Stimulated activated naive CD8-positive, alpha-beta T cell treated with anti-CD3 and anti-CD28 coated beads, Interleukin-15, amount 100 ng/mL, for 72 hours (primary cell): ENCODE results near the gene RTN4.
"Not testable (repeated sequence)": the region's sequence is repeated elsewhere in the genome, so short reads cannot be mapped to it uniquely, and the experiment has no call there.

ENCODE experiments used
- ATAC-seq: fragments of 150-1000 bp; cut with Tn5 transposase; 2 replicates; pipeline ENCODE4 v1.10.0; 2021; ENCODE audit warnings: mild to moderate bottlenecking, moderate library complexity
- DNase-seq, 2 donors: peaks; one replicate each; pipeline ENCODE4 v3.0.0; 2021 to 2022
- H3K27ac Mint-ChIP-seq, 2 donors: one replicate each; pipeline ENCODE4 v1.8.0; 2022; ENCODE audit warnings: mild to moderate bottlenecking in 2 of 2, mixed read lengths in 2 of 2, moderate library complexity in 2 of 2
- H3K27me3 Mint-ChIP-seq: one replicate; pipeline ENCODE4 v1.8.0; 2022; ENCODE audit warnings: mixed read lengths
- H3K4me1 Mint-ChIP-seq: one replicate; pipeline ENCODE4 v1.8.0; 2022; ENCODE audit warnings: mild to moderate bottlenecking, mixed read lengths
- H3K4me3 Mint-ChIP-seq, 2 donors: one replicate each; pipeline ENCODE4 v1.8.0; 2022; ENCODE audit warnings: mild to moderate bottlenecking in 2 of 2, mixed read lengths in 2 of 2, moderate library complexity in 1 of 2
- H3K9me3 Mint-ChIP-seq, 2 donors: one replicate each; pipeline ENCODE4 v1.8.0; 2022; ENCODE audit warnings: mixed read lengths in 2 of 2

The RTN4 gene

GRCh38 chr2:55050100-55050994 lies at the start of gene RTN4:
RTN4 (minus strand) TSS chr2:55050451; CDS start chr2:55050300, 151 bp downstream.
- Mint-ChIP-seq H3K9me3 (no peaks in the 10 kb centered on the region), H3K4me1 (peaks cover 51% of the 10 kb centered on the region), H3K4me3 (peak within 1 kb of the TSS; percentile 82 to 97), H3K27me3 (no peaks in the 10 kb centered on the region), H3K27ac (peak within 1 kb of the TSS; percentile 97 to 99)
- ATAC-seq (peak; percentile 92), DNase-seq (peak; percentile 99 to 100)

- H3K9me3 Mint-ChIP-seq = no peaks in the 10 kb centered on the region
- H3K27me3 Mint-ChIP-seq = no peaks in the 10 kb centered on the region
- H3K27ac Mint-ChIP-seq = peak overlapping the region; percentile 92 to 97
- no peak overlapping the region for H3K4me3 Mint-ChIP-seq
- ATAC-seq (peak; percentile 56), DNase-seq (no peak)
- H3K4me1 Mint-ChIP-seq = peaks cover 15% of the 10 kb centered on the region
Observed at GRCh38 chr2:55099493-55099877, 49.2 kb upstream of the RTN4 start.

GRCh38 chr2:55097461-55098410 lies 47.5 kb upstream of the RTN4 start:
- peaks cover 15% of the 10 kb centered on the region for H3K4me1 Mint-ChIP-seq
- H3K27ac Mint-ChIP-seq = no peak overlapping the region

GRCh38 chr2:55097082-55097460 lies 46.8 kb upstream of the RTN4 start:
- no peak for DNase-seq
- Mint-ChIP-seq H3K27ac (no peak overlapping the region), H3K27me3 (no peaks in the 10 kb centered on the region), H3K4me3 (no peak overlapping the region), H3K4me1 (peaks cover 15% of the 10 kb centered on the region), H3K9me3 (no peaks in the 10 kb centered on the region)
- no peak for ATAC-seq

More at GRCh38 chr2:55097461-55098410, 47.5 kb upstream of the RTN4 start:
- H3K9me3 Mint-ChIP-seq = no peaks in the 10 kb centered on the region
- no peaks in the 10 kb centered on the region for H3K27me3 Mint-ChIP-seq
- ATAC-seq (no peak), DNase-seq (no peak)
- H3K4me3 Mint-ChIP-seq = no peak overlapping the region

- Mint-ChIP-seq H3K9me3 (peaks cover 0 to under 1% of the 10 kb centered on the region in 2 donors), H3K27me3 (no peaks in the 10 kb centered on the region), H3K4me3 (no peak overlapping the region), H3K4me1 (peaks cover 15% of the 10 kb centered on the region), H3K27ac (no peak overlapping the region)
- DNase-seq (no peak), ATAC-seq (no peak)
Observed at GRCh38 chr2:55096586-55096985, 46.3 kb upstream of the RTN4 start.

- no peak overlapping the region for H3K4me3 Mint-ChIP-seq
- DNase-seq (no peak), ATAC-seq (no peak)
- peaks cover 0 to 6% of the 10 kb centered on the region in 2 donors for H3K9me3 Mint-ChIP-seq
- H3K27me3 Mint-ChIP-seq = no peaks in the 10 kb centered on the region
- no peaks in the 10 kb centered on the region for H3K4me1 Mint-ChIP-seq
- peak overlapping the region in 1 of 2 donors; percentile 12 for H3K27ac Mint-ChIP-seq
Observed at GRCh38 chr2:55093381-55093780, 43.1 kb upstream of the RTN4 start.

GRCh38 chr2:55092439-55092838 lies 42.2 kb upstream of the RTN4 start:
- Mint-ChIP-seq H3K27ac (no peak overlapping the region), H3K9me3 (peaks cover 0 to 6% of the 10 kb centered on the region in 2 donors), H3K4me3 (no peak overlapping the region), H3K27me3 (no peaks in the 10 kb centered on the region), H3K4me1 (no peaks in the 10 kb centered on the region)
- ATAC-seq (no peak), DNase-seq (no peak)

- not testable (repeated sequence) for H3K27me3 Mint-ChIP-seq, H3K4me1 Mint-ChIP-seq, H3K4me3 Mint-ChIP-seq, ATAC-seq, H3K9me3 Mint-ChIP-seq, DNase-seq
- H3K27ac Mint-ChIP-seq = peak overlapping the region in 1 of 2 donors; percentile 9
Observed at GRCh38 chr2:55091681-55092080, 41.4 kb upstream of the RTN4 start.

GRCh38 chr2:55090702-55091101 lies 40.5 kb upstream of the RTN4 start:
- ATAC-seq (no peak), DNase-seq (no peak)
- Mint-ChIP-seq H3K27ac (no peak overlapping the region), H3K27me3 (no peaks in the 10 kb centered on the region), H3K4me1 (no peaks in the 10 kb centered on the region), H3K9me3 (peaks cover 0 to 6% of the 10 kb centered on the region in 2 donors), H3K4me3 (no peak overlapping the region)

- no peaks in the 10 kb centered on the region for H3K27me3 Mint-ChIP-seq
- H3K4me1 Mint-ChIP-seq = no peaks in the 10 kb centered on the region
- no peak overlapping the region for H3K27ac Mint-ChIP-seq
- H3K4me3 Mint-ChIP-seq = no peak overlapping the region
- ATAC-seq (no peak), DNase-seq (no peak)
- H3K9me3 Mint-ChIP-seq = peaks cover 0 to 6% of the 10 kb centered on the region in 2 donors
Observed at GRCh38 chr2:55089726-55090125, 39.5 kb upstream of the RTN4 start.

GRCh38 chr2:55088400-55088799 lies 38.1 kb upstream of the RTN4 start:
- H3K27me3 Mint-ChIP-seq = no peaks in the 10 kb centered on the region
- H3K9me3 Mint-ChIP-seq = peaks cover 0 to 6% of the 10 kb centered on the region in 2 donors
- H3K4me1 Mint-ChIP-seq = no peaks in the 10 kb centered on the region
- DNase-seq (no peak), ATAC-seq (no peak)
- H3K27ac Mint-ChIP-seq = no peak overlapping the region
- no peak overlapping the region for H3K4me3 Mint-ChIP-seq

- no peaks in the 10 kb centered on the region for H3K27me3 Mint-ChIP-seq
- H3K4me3 Mint-ChIP-seq = no peak overlapping the region
- no peak overlapping the region for H3K27ac Mint-ChIP-seq
- H3K4me1 Mint-ChIP-seq = no peaks in the 10 kb centered on the region
- DNase-seq (no peak), ATAC-seq (no peak)
- H3K9me3 Mint-ChIP-seq = peaks cover 0 to 6% of the 10 kb centered on the region in 2 donors
Observed at GRCh38 chr2:55087936-55088335, 37.7 kb upstream of the RTN4 start.

- ATAC-seq (no peak), DNase-seq (no peak)
- H3K9me3 Mint-ChIP-seq = peaks cover 0 to 6% of the 10 kb centered on the region in 2 donors
- no peak overlapping the region for H3K27ac Mint-ChIP-seq
- H3K4me1 Mint-ChIP-seq = no peaks in the 10 kb centered on the region
- no peak overlapping the region for H3K4me3 Mint-ChIP-seq
- no peaks in the 10 kb centered on the region for H3K27me3 Mint-ChIP-seq
Observed at GRCh38 chr2:55087501-55087900, 37.2 kb upstream of the RTN4 start.

- H3K9me3 Mint-ChIP-seq = peaks cover 0 to 2% of the 10 kb centered on the region in 2 donors
- H3K27ac Mint-ChIP-seq = no peak overlapping the region
- no peak for ATAC-seq
- no peaks in the 10 kb centered on the region for H3K4me1 Mint-ChIP-seq
- no peak for DNase-seq
- no peaks in the 10 kb centered on the region for H3K27me3 Mint-ChIP-seq
- H3K4me3 Mint-ChIP-seq = no peak overlapping the region
Observed at GRCh38 chr2:55085113-55086040, 35.1 kb upstream of the RTN4 start.

- no peak overlapping the region for H3K27ac Mint-ChIP-seq
- peaks cover 0 to 7% of the 10 kb centered on the region in 2 donors for H3K9me3 Mint-ChIP-seq
- no peaks in the 10 kb centered on the region for H3K27me3 Mint-ChIP-seq
- H3K4me3 Mint-ChIP-seq = no peak overlapping the region
- DNase-seq (no peak), ATAC-seq (no peak)
- no peaks in the 10 kb centered on the region for H3K4me1 Mint-ChIP-seq
Observed at GRCh38 chr2:55084641-55085040, 34.4 kb upstream of the RTN4 start.
